Glutamatergic neuron (in vitro differentiated cells): ENCODE measurements around the gene REPS2. TPM values are rescaled to one million over a fixed set of nuclear protein-coding genes. Genes with fewer than 3 reads are reported as not detected.

Source experiments
- DNase-seq: peaks from one replicate; pipeline ENCODE4 v3.0.0; 2022
- H3K27ac Mint-ChIP-seq: one replicate; pipeline ENCODE4 v1.8.0; 2020; ENCODE audit warnings: mild to moderate bottlenecking, mixed read lengths, inconsistent platforms; ENCODE audit not compliant: unreplicated experiment
- H3K27me3 Mint-ChIP-seq: one replicate; pipeline ENCODE4 v1.8.0; 2020; ENCODE audit warnings: mild to moderate bottlenecking, moderate library complexity, mixed read lengths, inconsistent platforms; ENCODE audit not compliant: unreplicated experiment
- H3K36me3 Mint-ChIP-seq: one replicate; pipeline ENCODE4 v1.8.0; 2020; ENCODE audit warnings: mild to moderate bottlenecking, mixed read lengths, inconsistent platforms; ENCODE audit not compliant: unreplicated experiment
- H3K4me1 Mint-ChIP-seq: one replicate; pipeline ENCODE4 v1.8.0; 2020; ENCODE audit warnings: mild to moderate bottlenecking, low read depth, mixed read lengths, inconsistent platforms; ENCODE audit not compliant: unreplicated experiment
- H3K4me3 Mint-ChIP-seq: one replicate; pipeline ENCODE4 v1.8.0; 2020; ENCODE audit warnings: mild to moderate bottlenecking, mixed read lengths, inconsistent platforms; ENCODE audit not compliant: unreplicated experiment
- H3K9me3 Mint-ChIP-seq: one replicate; pipeline ENCODE4 v1.8.0; 2020; ENCODE audit warnings: mild to moderate bottlenecking, moderate library complexity, mixed read lengths, inconsistent platforms; ENCODE audit not compliant: unreplicated experiment
- total RNA-seq: library from RNA; stranded (reverse); fragmentation: NEBNext Ultra II Directional; extraction: Animal tissue kit (Norgen Biotek cat#: 25700); gene quantifications from one replicate; pipeline ENCODE4 v1.2.1, GENCODE V29; 2021; ENCODE audit not compliant: unreplicated experiment
- TF ChIP-seq, protein P1 (sequence below): fragments of 200-600 bp; sonication (generic); IDR thresholded peaks from one replicate; pipeline ENCODE4 v1.5.0; 2021; ENCODE audit not compliant: partially characterized antibody, unreplicated experiment

REPS2 gene
- total RNA-seq, 1 donor from 2014 or later: 3.1 TPM

DNA sequence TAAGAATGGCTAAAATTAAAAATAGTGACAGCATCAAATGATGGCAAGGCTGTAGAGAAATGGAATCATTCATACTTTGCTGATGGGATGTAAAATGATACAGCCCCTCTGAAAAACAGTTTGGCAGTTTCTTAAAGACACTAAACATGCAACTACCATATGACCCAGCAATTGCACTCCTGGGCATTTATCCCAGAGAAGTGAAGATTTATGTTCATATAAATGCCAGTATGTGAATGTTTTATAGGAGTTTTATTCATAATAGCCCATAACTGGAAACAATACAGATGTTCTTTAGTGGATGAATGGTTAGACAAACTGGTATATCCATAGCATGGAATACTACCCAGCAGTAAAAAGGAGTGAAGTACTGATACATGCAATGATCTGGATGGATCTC is 43.3 kb downstream of the REPS2 start:
- Mint-ChIP-seq H3K4me1 (no peaks in the 10 kb centered on the region), H3K4me3 (no peak overlapping the region), H3K27ac (no peak overlapping the region), H3K27me3 (no peaks in the 10 kb centered on the region), H3K9me3 (no peaks in the 10 kb centered on the region), H3K36me3 (no peaks in the 10 kb centered on the region)
- DNase-seq: no peak
- TF ChIP-seq, protein P1, sequence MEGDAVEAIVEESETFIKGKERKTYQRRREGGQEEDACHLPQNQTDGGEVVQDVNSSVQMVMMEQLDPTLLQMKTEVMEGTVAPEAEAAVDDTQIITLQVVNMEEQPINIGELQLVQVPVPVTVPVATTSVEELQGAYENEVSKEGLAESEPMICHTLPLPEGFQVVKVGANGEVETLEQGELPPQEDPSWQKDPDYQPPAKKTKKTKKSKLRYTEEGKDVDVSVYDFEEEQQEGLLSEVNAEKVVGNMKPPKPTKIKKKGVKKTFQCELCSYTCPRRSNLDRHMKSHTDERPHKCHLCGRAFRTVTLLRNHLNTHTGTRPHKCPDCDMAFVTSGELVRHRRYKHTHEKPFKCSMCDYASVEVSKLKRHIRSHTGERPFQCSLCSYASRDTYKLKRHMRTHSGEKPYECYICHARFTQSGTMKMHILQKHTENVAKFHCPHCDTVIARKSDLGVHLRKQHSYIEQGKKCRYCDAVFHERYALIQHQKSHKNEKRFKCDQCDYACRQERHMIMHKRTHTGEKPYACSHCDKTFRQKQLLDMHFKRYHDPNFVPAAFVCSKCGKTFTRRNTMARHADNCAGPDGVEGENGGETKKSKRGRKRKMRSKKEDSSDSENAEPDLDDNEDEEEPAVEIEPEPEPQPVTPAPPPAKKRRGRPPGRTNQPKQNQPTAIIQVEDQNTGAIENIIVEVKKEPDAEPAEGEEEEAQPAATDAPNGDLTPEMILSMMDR: no peak

- no peak overlapping the region for H3K4me3 Mint-ChIP-seq
- H3K4me1 Mint-ChIP-seq: no peaks in the 10 kb centered on the region
- TF ChIP-seq, protein P1: no peak
- H3K27me3 Mint-ChIP-seq: no peaks in the 10 kb centered on the region
- no peak overlapping the region for H3K27ac Mint-ChIP-seq
- H3K9me3 Mint-ChIP-seq: no peaks in the 10 kb centered on the region
- DNase-seq: no peak
- no peaks in the 10 kb centered on the region for H3K36me3 Mint-ChIP-seq
These were observed 44.4 kb downstream of the REPS2 start for GRCh38 chrX:16990839-16991238.

- Mint-ChIP-seq H3K27ac (no peak overlapping the region), H3K4me3 (no peak overlapping the region), H3K36me3 (no peaks in the 10 kb centered on the region), H3K4me1 (no peaks in the 10 kb centered on the region), H3K27me3 (no peaks in the 10 kb centered on the region), H3K9me3 (no peaks in the 10 kb centered on the region)
- DNase-seq: no peak
- TF ChIP-seq, protein P1: no peak
These were observed 46.0 kb downstream of the REPS2 start for GRCh38 chrX:16992445-16992844.

GRCh38 chrX:16992951-16993350 is 46.5 kb downstream of the REPS2 start:
- H3K9me3 Mint-ChIP-seq: no peaks in the 10 kb centered on the region
- H3K27me3 Mint-ChIP-seq: no peaks in the 10 kb centered on the region
- no peaks in the 10 kb centered on the region for H3K36me3 Mint-ChIP-seq
- TF ChIP-seq, protein P1: no peak
- H3K27ac Mint-ChIP-seq: no peak overlapping the region
- H3K4me3 Mint-ChIP-seq: no peak overlapping the region
- DNase-seq: no peak
- no peaks in the 10 kb centered on the region for H3K4me1 Mint-ChIP-seq

GRCh38 chrX:16993791-16994318 is 47.4 kb downstream of the REPS2 start:
- H3K27me3 Mint-ChIP-seq: no peaks in the 10 kb centered on the region
- no peaks in the 10 kb centered on the region for H3K9me3 Mint-ChIP-seq

More at GRCh38 chrX:16993791-16994318, 47.4 kb downstream of the REPS2 start:
- H3K4me3 Mint-ChIP-seq: no peak overlapping the region
- TF ChIP-seq, protein P1: no peak
- H3K4me1 Mint-ChIP-seq: no peaks in the 10 kb centered on the region
- no peak for DNase-seq
- H3K36me3 Mint-ChIP-seq: no peaks in the 10 kb centered on the region
- no peak overlapping the region for H3K27ac Mint-ChIP-seq
